ENCODE results near the gene OGT.

GRCh38 chrX:71581210-71581609 is 48.3 kb downstream of the OGT start:
- TF ChIP-seq POLR2AphosphoS5 (IDR thresholded peaks at IDR 0.05; ENCODE audit: low read length), result no peak
- TF ChIP-seq YY1 (IDR thresholded peaks at IDR 0.05; ENCODE audit: low read depth, low read length), result no peak
- TF ChIP-seq RAD21 (IDR thresholded peaks at IDR 0.05; ENCODE audit: insufficient read depth, low read depth, low read length), result no peak
- TF ChIP-seq PAX8 (IDR thresholded peaks at IDR 0.05), result no peak
- no peak for TF ChIP-seq TBL1XR1 (IDR thresholded peaks at IDR 0.05; ENCODE audit: low read depth, low read length)
- TF ChIP-seq CTCF (IDR thresholded peaks at IDR 0.05 in 2 of 3, conservative IDR thresholded peaks at IDR 0.05 in 1 of 3; ENCODE audit: control insufficient read depth in 2 of 3, extremely low read depth in 1 of 3, insufficient read depth in 1 of 3, low read depth in 3 of 3, low read length in 3 of 3), result no peak
- no peak for TF ChIP-seq USF2 (IDR thresholded peaks at IDR 0.05; ENCODE audit: borderline replicate concordance, low read depth, low read length)
- no peak for TF ChIP-seq SPI1 (IDR thresholded peaks at IDR 0.05; ENCODE audit: borderline replicate concordance, insufficient read depth, low read depth, low read length)

Data from GM12878 (cell line).